Measurements from ENCODE around the gene BANP. TPM values are rescaled to one million over a fixed set of nuclear protein-coding genes. Genes with fewer than 3 reads are reported as not detected.
"Not testable (repeated sequence)": the region's sequence is repeated elsewhere in the genome, so short reads cannot be mapped to it uniquely, and the experiment has no call there.

BANP gene
- total RNA-seq, 1 experiment from 2014 or later, result 18.4 TPM

DNA sequence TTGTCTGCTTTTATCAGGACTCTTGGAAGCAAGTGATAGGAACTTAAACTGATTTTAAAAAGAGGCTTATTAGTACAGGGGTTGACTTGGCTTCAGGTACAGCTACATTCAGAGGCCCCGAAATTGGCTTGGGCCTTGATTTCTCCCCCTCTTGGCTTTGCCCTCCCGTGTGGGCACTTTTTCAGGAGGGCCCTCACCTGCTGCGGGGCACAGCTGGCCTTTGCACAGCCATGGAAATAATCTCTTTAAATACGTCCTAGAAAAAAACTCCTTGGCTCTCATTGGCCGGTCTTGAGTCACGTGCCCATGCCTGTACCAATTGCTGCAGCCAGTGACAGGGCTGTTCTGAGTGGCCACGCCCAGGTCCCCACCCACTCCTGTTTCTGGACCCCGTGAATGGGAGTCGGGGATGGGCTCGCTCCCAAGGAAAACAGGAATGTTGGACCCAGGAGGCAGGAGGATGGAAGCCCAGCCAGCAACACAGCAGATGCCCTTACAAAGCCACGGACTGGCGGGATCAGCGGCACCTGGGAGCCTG is 29.9 kb upstream of the BANP start:
- no peak overlapping the region for H3K27ac ChIP-seq
- no peaks in the 10 kb centered on the region for H3K9me3 ChIP-seq (replicated peaks)
- no peak for DNase-seq
- no peak overlapping the region for H3K4me3 ChIP-seq
- no peaks in the 10 kb centered on the region for H3K4me1 ChIP-seq
- H3K36me3 ChIP-seq, result no peaks in the 10 kb centered on the region
- H3K27me3 ChIP-seq, result peaks cover 7% of the 10 kb centered on the region; the same call in 1 of the 2 replicates

DNA sequence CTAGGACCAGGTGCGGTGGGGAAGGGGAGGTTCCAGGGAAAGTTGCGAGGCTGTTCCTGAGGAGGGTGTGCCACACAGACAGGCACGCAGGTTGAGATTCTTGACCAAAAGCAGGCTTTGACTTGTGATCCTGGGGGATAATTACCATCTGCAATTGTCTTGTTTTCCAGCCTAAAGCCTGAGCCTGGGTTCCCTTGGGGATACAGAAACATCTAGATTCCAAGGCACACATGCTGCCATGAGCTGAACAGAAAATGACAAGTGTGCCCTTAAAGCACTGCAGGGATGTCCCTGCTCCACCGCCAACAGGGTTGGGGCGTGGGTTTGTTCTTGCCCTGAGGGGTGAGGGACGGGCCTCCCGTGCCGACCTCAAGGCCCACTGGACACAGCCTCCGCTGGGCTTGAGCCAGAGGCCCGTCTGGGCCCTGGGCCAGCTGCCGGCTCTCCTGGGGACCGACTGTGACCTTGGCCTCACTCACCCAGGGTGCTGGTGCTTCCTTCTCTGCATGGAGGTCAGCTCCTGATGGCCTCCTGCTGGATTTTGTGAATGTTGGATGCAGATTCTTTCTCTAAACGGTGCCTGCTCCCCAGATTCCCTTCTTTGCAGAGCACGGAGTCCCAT is 28.9 kb upstream of the BANP start:
- no peak for DNase-seq

DNA sequence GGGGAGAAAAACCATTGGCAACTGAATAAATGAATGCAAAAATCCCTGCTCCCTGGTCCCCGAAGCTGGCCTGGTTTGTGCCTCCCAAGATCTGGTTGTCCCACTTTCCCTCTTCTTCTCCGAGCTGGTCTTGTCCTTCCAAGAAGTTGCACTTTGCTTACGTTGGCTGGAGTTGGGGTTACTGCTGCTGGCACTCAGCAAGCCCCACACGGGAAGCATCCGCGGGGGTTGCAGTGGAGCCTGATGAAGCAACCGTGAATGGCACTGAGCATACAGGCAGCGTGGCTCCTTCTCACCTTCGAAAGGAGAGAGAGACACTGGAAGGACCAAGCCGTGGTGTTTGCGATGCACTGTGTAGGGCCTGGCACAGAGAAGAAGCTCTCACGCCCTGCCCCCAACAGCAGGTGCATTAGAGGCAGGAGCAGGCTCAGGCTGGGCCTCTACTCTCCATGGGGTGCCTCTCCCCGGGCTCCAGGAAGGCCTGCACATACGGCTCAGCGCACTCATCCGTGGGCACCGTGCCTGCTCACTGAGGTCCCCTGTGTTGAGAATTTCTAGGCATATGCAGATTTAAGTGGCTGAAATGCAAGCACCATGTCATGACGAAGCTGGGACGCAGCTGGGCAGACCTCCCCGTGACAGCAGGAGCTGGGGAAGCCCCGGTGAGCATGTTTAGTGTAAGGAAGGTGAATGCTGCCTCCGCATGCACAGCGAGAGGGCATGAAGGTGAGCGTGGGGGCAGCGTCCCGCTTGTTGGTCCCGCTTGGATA is 27.0 kb upstream of the BANP start:
- no peak for DNase-seq
- Histone ChIP-seq H3K9me3 (replicated peaks) (no peaks in the 10 kb centered on the region), H3K27ac (no peak overlapping the region), H3K4me3 (no peak overlapping the region), H3K27me3 (peaks cover 7% of the 10 kb centered on the region; the same call in 1 of the 2 replicates), H3K4me1 (no peaks in the 10 kb centered on the region), H3K36me3 (no peaks in the 10 kb centered on the region)

More for the DNA sequence above, 28.9 kb upstream of the BANP start:
- H3K4me1 ChIP-seq, result no peaks in the 10 kb centered on the region
- peaks cover 7% of the 10 kb centered on the region; the same call in 1 of the 2 replicates for H3K27me3 ChIP-seq
- H3K36me3 ChIP-seq, result no peaks in the 10 kb centered on the region
- H3K9me3 ChIP-seq (replicated peaks), result no peaks in the 10 kb centered on the region
- H3K27ac ChIP-seq, result no peak overlapping the region
- H3K4me3 ChIP-seq, result no peak overlapping the region

DNA sequence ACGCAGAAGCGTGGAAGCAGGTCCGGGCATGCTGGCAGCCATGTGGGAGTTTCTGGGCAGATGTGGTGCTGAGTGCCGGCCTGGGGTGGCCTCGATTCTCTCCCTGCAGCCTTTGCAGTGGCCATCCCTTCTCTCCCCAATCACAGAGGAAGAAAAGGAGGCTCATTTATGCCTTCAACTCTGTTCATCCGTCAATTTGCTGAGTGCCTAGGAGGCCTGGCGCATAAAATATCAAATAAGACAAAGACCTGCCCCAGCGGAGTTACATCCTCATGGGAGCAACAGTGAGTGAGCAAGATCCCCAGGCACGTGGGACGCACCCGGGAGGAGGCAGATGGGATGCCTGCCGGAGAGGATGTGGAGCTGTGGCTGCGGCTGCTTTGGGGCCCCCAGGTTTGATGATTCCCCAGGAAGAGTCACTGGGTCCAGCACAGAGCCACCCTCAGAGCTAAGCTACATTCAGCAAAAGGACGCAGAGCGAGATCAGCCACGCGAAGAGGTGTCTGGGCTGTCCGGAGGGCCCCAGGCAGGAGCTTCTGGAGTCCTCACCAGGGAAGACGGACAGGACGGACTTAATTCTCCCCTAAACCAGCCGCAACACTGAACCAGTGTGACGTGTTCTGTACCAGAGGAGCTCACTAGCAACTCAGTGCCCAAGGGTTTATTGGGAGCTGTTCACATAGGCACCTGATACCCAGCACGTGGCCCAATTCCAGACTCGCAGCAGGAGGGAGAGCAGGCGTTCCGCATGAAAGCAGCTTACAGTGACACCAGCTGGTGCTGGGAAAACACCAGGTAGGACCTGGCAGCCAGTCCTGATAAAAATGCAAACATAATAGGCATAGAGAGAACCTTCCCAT is 26.2 kb upstream of the BANP start:
- Histone ChIP-seq H3K4me3 (no peak overlapping the region), H3K27ac (no peak overlapping the region), H3K9me3 (replicated peaks) (no peaks in the 10 kb centered on the region), H3K27me3 (peaks cover 7% of the 10 kb centered on the region; the same call in 1 of the 2 replicates), H3K36me3 (no peaks in the 10 kb centered on the region), H3K4me1 (no peaks in the 10 kb centered on the region)
- DNase-seq, result peak in 1 of 2 experiments; percentile 19

DNA sequence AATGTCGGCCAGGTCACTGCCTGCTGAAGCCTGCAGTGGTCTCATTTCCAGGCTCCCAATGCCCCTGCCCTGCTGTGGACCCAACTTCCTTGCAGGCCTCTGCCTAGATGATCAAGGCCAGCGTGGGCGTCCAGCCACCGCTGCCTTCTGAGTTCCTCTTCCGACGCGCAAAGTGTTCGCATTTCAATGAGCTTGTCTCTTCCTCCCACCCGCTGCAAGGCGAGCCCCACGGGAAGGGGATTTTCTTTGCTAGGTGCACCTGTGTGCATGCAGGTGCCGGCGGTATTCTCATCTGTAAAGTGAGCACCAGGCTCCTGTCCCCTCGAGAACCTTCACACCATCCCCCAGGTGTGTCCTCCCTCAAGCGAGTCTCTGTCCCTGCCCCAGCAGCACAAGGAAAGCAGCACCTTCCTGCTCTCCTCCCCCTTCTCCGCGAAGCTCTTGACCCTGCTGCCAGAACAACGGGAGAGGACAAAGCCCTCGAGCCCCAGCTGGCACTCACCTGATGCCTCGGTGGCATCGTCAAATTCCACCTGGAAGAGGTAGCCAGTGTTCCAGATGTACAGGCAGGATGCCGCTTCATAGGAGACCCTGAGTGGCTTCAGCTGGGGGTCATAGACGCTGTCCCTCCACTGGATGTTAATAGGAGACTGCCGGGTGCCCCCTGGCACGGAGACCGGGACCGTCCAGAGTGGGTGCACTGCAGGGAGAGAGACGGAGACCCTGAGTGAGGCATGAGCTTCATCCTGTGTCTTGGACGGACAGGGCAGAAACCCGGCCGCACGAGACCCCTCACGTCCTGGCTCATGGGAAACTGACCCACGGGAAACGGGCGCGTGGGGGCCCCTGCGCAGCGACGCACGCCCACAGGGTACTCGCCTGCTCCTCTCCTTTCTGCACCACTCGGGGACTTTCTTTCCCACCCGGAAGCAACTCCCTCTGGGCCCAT is 24.7 kb upstream of the BANP start:
- Histone ChIP-seq H3K27ac (no peak overlapping the region), H3K9me3 (replicated peaks) (no peaks in the 10 kb centered on the region), H3K36me3 (no peaks in the 10 kb centered on the region), H3K4me1 (no peaks in the 10 kb centered on the region), H3K27me3 (peaks cover 7% of the 10 kb centered on the region; the same call in 1 of the 2 replicates), H3K4me3 (no peak overlapping the region)
- DNase-seq, result no peak

DNA sequence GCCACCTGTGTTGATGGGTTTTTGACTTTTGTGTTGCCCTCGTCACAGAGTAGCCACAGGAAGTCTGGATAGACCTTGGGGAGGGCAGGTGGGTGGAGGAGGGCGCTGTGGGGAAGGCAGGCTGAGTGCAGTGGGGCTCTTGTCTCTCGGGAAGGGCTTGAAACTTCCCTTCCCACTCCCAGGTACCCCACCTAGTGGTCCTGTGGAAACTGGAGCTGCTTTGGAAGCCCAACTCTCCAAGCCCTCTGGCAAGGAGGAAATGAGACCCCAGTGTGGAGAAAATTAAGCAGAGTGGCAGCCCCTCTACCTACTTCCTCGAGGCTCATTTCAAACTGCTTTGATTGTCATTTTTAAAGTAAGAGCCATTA is 24.1 kb upstream of the BANP start:
- Histone ChIP-seq H3K4me1 (no peaks in the 10 kb centered on the region), H3K36me3 (no peaks in the 10 kb centered on the region), H3K27me3 (peaks cover 7% of the 10 kb centered on the region; the same call in 1 of the 2 replicates), H3K27ac (no peak overlapping the region), H3K9me3 (replicated peaks) (no peaks in the 10 kb centered on the region), H3K4me3 (no peak overlapping the region)
- DNase-seq, result no peak

DNA sequence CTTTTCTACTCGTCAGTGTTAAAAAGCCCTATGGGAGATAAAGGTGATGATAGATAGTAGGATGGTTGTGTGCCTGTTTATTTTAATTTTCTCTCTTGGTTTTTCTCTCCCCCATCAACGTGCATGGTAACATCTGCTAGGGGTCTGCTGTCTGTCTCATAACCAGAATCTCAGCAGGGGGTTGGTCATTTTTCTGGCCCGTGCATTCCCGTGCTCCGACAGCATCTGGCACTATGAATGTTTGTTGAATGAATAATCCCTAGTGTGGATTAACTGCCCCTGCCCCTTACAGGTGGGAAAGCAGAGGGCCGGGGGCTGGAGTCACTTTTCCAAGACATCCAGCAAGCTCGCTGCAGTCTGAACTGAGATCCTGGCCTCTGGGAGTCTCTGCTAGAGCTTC is 21.2 kb upstream of the BANP start:
- Histone ChIP-seq H3K4me3 (no peak overlapping the region), H3K27ac (no peak overlapping the region), H3K36me3 (no peaks in the 10 kb centered on the region), H3K27me3 (no peaks in the 10 kb centered on the region), H3K9me3 (replicated peaks) (no peaks in the 10 kb centered on the region), H3K4me1 (no peaks in the 10 kb centered on the region)
- DNase-seq, result no peak

DNA sequence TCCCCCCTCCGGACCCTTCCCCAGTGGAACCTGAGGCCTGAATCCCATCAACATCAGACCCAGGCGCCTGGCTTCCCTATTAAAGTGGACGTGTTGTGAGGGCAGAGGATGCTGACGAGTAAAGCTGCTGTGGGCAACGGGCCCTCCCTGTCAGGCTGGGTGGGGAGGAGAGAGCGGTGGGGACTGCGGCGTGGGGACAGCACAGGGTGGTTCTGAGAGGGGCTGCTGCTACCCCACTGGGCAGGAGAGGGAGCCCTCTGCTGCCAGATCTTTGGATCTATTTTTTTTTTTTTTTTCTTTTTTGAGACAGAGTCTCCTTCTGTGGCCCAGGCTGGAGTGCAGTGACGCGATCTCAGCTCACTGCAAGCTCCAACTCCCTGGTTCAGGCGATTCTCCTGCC is 20.8 kb upstream of the BANP start:
- Histone ChIP-seq H3K4me3 (no peak overlapping the region), H3K27me3 (no peaks in the 10 kb centered on the region), H3K36me3 (no peaks in the 10 kb centered on the region), H3K4me1 (no peaks in the 10 kb centered on the region), H3K27ac (no peak overlapping the region), H3K9me3 (replicated peaks) (no peaks in the 10 kb centered on the region)
- peak in 1 of 2 experiments; percentile 45 for DNase-seq

DNA sequence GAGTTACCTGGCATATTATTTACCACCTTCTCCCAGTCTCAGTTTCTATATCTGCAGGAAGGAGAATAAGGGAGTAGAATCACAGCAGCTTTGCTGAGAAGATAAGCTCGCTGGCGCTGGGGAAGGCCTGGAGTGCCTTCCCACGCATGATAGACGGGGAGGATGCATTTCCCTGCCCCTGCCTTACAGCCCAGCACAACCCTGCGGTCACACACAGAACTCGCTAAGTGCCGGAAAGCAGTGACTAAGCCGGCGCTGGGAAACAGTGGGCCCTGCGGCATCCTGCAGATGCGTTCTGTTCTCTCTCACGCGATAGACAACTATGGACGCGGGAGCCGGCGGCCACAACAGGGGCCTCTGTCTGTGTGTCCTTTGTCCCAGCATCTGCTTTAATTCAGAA is 19.7 kb upstream of the BANP start:
- Histone ChIP-seq H3K4me1 (no peaks in the 10 kb centered on the region), H3K4me3 (no peak overlapping the region), H3K9me3 (replicated peaks) (no peaks in the 10 kb centered on the region), H3K27me3 (no peaks in the 10 kb centered on the region), H3K36me3 (no peaks in the 10 kb centered on the region), H3K27ac (no peak overlapping the region)
- peak; percentile 11 to 20 for DNase-seq

DNA sequence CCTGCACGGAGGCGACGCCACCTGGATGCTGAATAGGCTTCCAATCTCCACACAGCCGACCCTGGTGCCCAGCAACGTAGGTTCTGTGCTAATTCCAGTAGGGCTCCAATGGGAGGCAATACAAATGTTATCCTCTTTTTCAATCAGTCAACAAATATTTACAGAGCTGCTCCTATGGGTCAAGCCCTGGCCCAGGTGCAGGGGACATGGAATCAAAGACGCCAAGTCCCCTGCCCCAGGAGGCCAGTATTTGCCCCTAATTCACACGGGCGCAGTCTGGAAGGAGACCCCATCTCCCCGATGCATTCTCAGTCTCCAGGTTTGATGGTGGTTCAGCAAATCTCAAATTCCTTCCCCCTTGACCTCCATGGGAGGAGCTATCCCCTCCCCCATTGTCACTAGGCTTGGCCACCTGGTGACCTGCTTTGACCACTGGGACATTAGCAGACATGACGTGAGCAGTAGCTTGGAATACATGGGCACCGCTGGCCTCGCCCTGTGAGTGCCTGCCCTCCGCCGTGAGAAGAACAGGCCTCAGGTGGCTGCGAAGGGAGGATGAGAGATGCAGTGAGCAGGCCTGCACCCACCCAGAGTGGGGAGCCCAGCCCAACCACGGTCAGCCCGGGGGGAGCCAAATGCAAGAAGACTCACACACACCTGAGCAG is 18.6 kb upstream of the BANP start:
- not testable (repeated sequence) for H3K36me3 ChIP-seq; H3K27me3 ChIP-seq; H3K4me3 ChIP-seq; H3K4me1 ChIP-seq; H3K9me3 ChIP-seq (replicated peaks); DNase-seq; H3K27ac ChIP-seq

DNA sequence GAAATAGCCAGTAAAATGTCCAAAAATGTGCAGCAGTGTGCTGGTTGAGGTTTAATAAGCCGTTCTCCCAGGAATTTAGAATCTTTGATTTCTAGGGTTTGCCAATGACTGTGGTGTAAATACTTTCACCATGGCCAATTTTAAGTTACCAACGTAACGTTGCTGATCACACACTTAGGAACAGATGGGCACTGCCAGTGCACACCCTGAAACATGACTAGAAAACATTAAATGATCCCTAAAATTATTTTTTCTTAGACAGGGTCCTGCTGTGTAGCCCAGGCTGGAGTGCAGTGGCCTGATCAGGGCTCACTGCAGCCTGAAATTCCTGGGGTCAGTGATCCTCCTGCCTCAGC is 18.1 kb upstream of the BANP start:
- Histone ChIP-seq H3K36me3 (no peaks in the 10 kb centered on the region), H3K27me3 (no peaks in the 10 kb centered on the region), H3K27ac (no peak overlapping the region), H3K4me3 (no peak overlapping the region), H3K4me1 (no peaks in the 10 kb centered on the region), H3K9me3 (replicated peaks) (no peaks in the 10 kb centered on the region)
- DNase-seq, result no peak

DNA sequence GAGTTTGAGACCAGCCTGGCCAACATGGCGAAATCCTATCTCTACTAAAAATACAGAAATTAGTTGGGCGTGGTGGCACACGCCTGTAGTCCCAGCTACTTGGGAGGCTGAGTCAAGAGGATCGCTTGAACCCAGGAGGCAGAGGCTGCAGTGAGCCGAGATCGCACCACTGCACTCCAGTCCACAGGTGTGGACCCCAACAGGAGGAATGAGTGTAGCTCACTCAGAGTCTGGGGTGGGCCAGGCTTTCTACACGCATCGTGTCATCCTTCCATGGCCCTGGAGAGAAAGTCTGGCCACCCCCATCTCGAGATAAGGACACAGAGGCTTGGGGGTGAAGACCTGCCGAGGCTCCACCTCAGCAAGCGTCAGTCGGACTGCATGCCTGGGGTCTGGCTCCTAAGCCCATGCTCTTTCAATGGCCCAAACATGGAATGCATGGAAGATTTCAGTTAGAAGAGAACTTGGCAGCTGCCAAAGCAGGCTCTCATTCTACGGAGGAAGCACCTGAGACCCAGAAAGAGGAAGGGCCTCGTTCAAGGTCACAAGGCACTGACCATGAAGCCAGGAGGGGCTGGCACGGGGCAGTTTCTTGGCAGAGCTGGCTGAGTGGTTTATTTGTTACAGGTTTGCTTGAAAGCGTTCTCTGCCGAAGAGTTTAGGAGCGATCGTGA is 16.3 kb upstream of the BANP start:
- DNase-seq; H3K4me1 ChIP-seq; H3K27ac ChIP-seq; H3K4me3 ChIP-seq; H3K36me3 ChIP-seq; H3K9me3 ChIP-seq (replicated peaks); H3K27me3 ChIP-seq: not testable (repeated sequence)

DNA sequence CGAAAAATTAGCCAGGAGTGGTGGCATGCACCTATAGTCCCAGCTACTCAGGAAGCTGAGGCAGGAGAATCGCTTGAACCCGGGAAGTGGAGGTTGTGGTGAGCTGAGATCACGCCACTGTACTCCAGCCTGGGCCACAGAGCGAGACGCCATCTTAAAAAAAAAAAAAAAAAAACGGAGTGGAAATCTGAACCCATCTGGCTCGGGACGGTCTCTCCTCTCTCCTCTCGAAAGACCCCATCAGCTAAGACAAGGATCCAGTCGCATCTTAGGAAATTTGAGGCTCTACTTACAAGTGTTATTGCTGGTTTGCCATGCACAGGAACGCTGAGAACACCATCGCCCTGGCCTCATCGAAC is 15.2 kb upstream of the BANP start:
- H3K4me1 ChIP-seq; H3K9me3 ChIP-seq (replicated peaks); H3K27me3 ChIP-seq; H3K4me3 ChIP-seq; DNase-seq; H3K36me3 ChIP-seq; H3K27ac ChIP-seq: not testable (repeated sequence)

Data from SJCRH30 (cell line).